Left lobe of liver (tissue), 2 donors: ENCODE data around the gene TBCB. TPM values are rescaled to one million over a fixed set of nuclear protein-coding genes. Genes with fewer than 3 reads are reported as not detected.
"Not testable (repeated sequence)": the region's sequence is repeated elsewhere in the genome, so short reads cannot be mapped to it uniquely, and the experiment has no call there.

Source experiments
- ATAC-seq: fragments of 200-7000 bp; cut with Tn5 transposase; one replicate; pipeline ENCODE4 v1.9.1; 2020; ENCODE audit warnings: mild to moderate bottlenecking, moderate library complexity
- DNase-seq: peaks from one replicate; pipeline ENCODE4 v3.0.0-alpha.2; 2020; ENCODE audit warnings: low spot score
- total RNA-seq: library from RNA; stranded (reverse); gene quantifications from one replicate; pipeline ENCODE4 v1.2.1, GENCODE V29; 2021
- donor health status: DM: no; HTN: no; CAD: no; lungs with moderate emphysema.
- donor health status: DM: no; HTN: yes; CAD: no.

TBCB gene
- total RNA-seq, result 33.5 TPM

GRCh38 chr19:36115453-36116343 lies at the start of gene TBCB:
Gene TBCB (plus strand): TSS chr19:36115468. CDS start chr19:36115561, 93 bp downstream.
- DNase-seq (no peak), ATAC-seq (peak; percentile 60)

DNA sequence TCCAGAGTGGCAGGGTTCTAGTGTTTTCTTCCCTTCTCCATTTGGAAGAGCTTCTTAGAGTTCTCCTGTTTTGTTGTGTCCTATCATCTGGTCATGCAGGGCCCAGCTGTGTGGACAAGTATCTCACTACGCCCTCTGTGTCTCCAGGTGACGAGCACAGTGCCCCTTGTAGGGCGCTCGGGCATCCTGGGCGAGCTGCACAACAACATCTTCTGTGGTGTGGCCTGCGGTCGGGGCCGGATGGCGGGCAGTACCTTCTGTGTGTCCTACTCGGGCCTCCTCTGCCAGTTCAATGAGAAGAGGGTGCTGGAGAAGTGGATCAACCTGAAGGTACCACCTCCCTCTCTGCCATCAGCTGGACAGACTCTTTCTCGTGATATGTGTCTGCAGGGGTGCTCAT lies 47.6 kb upstream of the TBCB start:
- DNase-seq (no peak), ATAC-seq (no peak)

DNA sequence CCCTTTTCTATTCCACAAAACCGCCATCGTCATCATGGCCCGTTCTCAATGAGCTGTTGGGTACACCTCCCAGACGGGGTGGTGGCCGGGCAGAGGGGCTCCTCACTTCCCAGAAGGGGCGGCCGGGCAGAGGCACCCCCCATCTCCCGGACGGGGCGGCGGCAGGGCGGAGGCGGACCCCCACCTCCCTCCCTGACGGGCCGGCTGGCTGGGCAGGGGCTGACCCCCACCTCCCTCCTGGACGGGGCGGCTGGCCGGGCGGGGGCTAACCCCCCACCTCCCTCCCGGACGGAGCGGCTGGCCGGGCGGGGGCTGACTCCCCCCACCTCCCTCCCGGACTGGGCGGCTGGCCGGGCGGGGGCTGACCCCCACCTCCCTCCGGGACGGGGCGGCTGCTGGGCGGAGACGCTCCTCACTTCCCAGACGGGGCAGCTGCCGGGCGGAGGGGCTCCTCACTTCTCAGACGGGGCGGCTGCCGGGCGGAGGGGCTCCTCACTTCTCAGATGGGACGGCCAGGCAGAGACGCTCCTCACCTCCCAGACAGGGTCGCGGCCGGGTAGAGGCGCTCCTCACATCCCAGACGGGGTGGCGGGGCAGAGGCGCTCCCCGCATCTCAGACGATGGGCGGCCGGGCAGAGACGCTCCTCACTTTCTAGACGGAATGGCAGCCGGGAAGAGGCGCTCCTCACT lies 46.3 kb upstream of the TBCB start:
- DNase-seq, ATAC-seq: not testable (repeated sequence)

GRCh38 chr19:36072081-36072480 lies 43.2 kb upstream of the TBCB start:
- ATAC-seq (no peak), DNase-seq (no peak)

- ATAC-seq (no peak), DNase-seq (no peak)
Observed at GRCh38 chr19:36073121-36073876, 42.0 kb upstream of the TBCB start.

DNA sequence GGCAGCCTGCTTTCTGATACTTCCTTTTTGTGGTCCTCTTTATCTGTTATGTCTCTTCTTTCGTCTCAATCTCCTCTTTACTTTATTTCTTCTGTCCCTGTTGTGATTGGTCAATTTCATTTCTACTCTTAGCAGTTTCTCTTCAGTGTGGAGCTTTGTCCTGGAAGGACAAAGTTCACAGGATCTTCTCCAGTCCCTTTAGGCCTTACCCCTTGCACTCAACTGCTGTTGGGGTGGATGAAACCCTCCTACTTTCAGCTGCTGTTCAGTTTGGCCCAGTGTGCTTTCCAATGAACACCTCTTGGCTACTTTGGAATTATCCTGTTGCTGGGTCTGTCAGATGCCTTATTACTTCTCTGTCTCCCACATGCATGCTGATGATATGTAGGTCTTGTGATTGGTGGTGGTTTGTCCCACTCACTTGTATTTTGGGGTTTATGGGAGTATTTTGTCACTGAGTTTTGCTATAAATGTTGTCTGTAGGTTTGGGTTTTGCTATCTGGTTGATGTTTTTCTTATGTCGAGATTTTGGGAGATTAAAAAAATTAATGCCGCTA lies 35.8 kb upstream of the TBCB start:
- ATAC-seq, result no peak
- no peak for DNase-seq

GRCh38 chr19:36081385-36081784 lies 33.9 kb upstream of the TBCB start:
- no peak for ATAC-seq
- no peak for DNase-seq

DNA sequence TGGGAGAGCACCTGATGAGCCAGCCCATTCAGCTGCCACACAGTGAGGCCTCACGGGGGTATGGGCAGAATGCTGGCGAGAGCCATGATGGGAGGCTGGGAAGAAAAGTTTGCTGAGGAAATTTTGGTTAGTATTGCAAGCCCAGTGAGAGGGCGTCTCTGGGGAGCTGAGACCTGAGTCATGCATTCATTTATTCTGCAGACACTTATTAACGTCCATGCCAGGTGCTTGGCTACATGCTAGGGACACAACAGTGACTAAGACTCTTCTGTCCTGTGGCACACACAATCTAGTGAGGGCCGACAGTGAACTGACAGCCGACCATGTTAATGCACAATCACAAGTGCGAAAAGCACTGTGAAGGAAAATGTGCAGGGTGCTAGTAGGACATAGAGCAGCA lies 33.4 kb upstream of the TBCB start:
- DNase-seq, result no peak
- ATAC-seq, result no peak

DNA sequence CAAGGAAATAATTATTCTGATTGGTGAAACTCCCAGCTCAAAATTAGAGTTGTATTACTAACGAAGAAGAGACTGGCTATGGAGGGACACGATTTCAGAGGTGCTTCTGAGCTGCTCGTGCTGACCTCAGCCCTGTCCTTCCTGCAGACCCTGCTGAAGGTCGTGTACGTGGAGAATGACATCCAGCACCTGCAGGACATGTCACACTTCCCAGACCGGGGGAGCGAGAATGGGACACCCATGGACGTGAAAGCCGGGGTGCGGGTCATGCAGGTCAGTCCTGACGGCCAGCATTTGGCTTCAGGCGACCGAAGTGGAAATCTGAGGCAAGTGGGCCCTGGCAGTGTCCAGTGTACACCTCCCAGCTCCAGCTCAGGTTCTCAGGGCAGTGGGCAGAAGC lies 32.4 kb upstream of the TBCB start:
- no peak for DNase-seq
- ATAC-seq, result no peak

GRCh38 chr19:36084231-36085009 lies 30.8 kb upstream of the TBCB start:
- no peak for DNase-seq
- no peak for ATAC-seq

- DNase-seq (no peak), ATAC-seq (no peak)
Observed at GRCh38 chr19:36086326-36086725, 28.9 kb upstream of the TBCB start.

DNA sequence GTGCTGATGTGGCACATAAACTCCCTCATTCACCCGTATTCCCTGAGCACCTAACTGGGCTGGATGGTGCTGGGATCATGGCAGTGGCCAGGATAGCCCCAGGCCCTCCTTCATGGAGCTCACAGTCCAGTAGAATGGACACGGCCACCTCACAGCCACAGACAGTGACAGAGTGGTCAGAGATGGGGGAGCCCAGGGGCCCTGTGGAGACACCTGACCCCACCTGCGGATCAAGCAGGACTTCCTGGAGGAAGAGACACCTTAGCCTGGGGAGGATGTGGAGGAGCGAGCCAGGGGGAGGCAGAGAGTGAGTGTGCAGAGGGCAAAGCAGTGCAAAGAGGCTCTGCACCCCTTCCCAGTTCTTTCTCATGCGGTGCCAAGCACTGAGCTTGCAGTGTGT lies 25.4 kb upstream of the TBCB start:
- DNase-seq (no peak), ATAC-seq (no peak)

GRCh38 chr19:36090910-36091695 lies 24.2 kb upstream of the TBCB start:
- ATAC-seq (no peak), DNase-seq (no peak)

DNA sequence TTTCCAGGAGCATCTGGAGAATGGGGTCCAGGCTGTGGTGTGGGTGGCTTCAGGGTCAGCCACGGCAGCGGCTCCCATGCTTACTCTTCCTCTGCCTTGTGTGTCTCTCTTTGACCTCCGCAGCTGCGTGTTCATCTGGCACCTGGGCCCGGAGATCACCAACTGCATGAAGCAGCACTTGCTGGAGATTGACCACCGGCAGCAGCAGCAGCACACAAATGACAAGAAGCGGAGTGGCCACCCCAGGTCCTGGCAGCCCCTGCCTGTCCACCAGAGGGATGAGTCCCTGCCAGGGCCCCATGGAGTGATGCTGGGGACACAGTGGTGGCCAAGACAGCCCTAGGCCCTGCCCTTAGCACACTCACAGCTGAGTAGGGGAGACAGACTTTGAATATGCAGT lies 22.7 kb upstream of the TBCB start:
- no peak for DNase-seq
- no peak for ATAC-seq

DNA sequence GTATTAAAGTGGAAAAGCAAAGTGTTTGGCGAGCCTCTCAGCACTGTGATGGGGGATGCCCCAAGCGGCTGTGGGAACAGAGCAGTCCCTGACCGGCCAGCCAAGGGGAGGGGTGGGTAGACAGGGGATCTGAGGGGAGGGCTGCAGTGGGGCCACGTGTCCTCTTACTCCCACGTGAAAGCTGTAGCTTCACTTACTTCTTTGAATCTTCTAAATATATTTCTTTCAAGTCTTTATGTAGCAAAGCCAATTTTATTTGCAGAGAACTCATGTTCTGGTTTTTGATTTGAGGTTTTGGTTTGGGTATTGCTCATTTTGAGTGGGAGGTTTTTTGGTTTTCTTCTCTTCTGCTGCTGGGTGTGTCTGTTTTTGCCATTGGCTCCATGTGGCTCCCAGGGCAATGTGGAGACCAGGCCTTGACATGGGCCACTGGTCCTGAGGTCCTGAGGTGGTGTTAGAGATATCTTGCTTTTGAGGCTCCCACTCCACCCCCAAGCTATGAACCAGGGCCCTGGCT lies 22.1 kb upstream of the TBCB start:
- no peak for DNase-seq
- ATAC-seq, result no peak

GRCh38 chr19:36093687-36094086 lies 21.6 kb upstream of the TBCB start:
- no peak for ATAC-seq
- no peak for DNase-seq

- ATAC-seq (no peak), DNase-seq (no peak)
Observed at GRCh38 chr19:36097036-36097435, 18.2 kb upstream of the TBCB start.

DNA sequence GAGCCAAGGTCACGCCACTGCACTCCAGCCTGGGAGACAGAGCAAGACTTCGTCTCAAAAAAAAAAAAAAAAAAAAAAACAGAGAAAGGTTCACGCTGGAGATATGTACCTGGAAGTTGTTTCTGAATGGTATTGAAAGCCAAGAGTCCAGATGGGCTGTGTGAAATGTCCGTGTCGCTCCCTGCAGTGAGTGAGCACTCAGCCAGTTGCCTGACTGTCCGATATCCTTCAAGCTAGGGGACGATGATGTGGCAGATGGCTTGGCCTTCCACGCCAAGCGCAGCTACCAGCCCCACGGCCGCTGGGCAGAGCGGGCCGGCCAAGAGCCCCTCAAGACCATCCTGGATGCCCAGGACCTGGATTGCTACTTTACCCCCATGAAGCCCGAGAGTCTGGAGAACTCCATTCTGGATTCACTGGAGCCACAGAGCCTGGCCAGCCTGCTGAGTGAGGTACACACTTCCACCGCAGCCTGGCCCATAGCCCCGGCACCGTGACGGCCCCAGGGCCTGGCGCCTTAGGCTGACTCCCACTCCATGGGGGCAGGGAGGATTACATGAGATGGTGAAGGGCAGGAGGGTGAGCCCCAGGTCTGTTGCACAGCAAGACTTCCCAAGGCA lies 16.0 kb upstream of the TBCB start:
- ATAC-seq (no peak), DNase-seq (no peak)

DNA sequence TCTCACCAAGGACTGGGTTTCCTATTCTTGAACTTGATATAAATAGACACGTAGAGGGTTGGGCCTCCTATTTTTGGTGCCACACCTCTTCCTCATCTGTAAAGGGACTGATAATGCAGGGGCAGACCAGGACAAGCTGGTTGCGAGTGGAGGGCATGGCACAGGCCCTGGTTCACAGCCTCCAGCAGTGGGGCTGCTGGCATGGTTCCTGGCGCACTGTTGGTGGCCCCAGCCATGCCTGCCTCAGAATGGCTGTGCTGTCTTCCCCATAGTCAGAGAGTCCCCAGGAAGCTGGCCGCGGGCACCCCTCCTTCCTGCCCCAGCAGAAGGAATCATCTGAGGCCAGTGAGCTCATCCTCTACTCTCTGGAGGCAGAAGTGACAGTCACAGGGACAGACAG lies 14.8 kb upstream of the TBCB start:
- DNase-seq (no peak), ATAC-seq (peak; percentile 13)
